NCI-H2081 treated with DMSO at 0.1 percent for 48 hours (cell line): Measurements from ENCODE around the gene EPHB2.
"Not testable (repeated sequence)": the region's sequence is repeated elsewhere in the genome, so short reads cannot be mapped to it uniquely, and the experiment has no call there.

Source experiments
- DNase-seq: peaks from one replicate; lab custom pipeline; 2025; lab: John Stamatoyannopoulos, UW

EPHB2 gene

GRCh38 chr1:22915816-22916470 lies 205.3 kb downstream of the EPHB2 start:
- DNase-seq = no peak

- DNase-seq = peak; percentile 37
These were observed 205.8 kb downstream of the EPHB2 start for GRCh38 chr1:22916471-22916820.

GRCh38 chr1:22917989-22918388 lies 207.3 kb downstream of the EPHB2 start:
- no peak for DNase-seq

GRCh38 chr1:22918644-22919043 lies 208.0 kb downstream of the EPHB2 start:
- no peak for DNase-seq

GRCh38 chr1:22919341-22920025 lies 208.8 kb downstream of the EPHB2 start:
- DNase-seq = no peak

GRCh38 chr1:22920026-22920733 lies 209.5 kb downstream of the EPHB2 start:
- DNase-seq = no peak

GRCh38 chr1:22920734-22921451 lies 210.3 kb downstream of the EPHB2 start:
- no peak for DNase-seq

GRCh38 chr1:22921452-22922126 lies 210.9 kb downstream of the EPHB2 start:
- DNase-seq = no peak

- no peak for DNase-seq
These were observed 212.0 kb downstream of the EPHB2 start for GRCh38 chr1:22922640-22923039.

GRCh38 chr1:22925111-22925510 lies 214.5 kb downstream of the EPHB2 start:
- DNase-seq = no peak

GRCh38 chr1:22930240-22930912 lies 219.7 kb downstream of the EPHB2 start:
- no peak for DNase-seq

- no peak for DNase-seq
These were observed 222.3 kb downstream of the EPHB2 start for GRCh38 chr1:22932803-22933470.

- no peak for DNase-seq
These were observed 224.8 kb downstream of the EPHB2 start for GRCh38 chr1:22935433-22935832.

- no peak for DNase-seq
These were observed 226.0 kb downstream of the EPHB2 start for GRCh38 chr1:22936681-22937080.

- no peak for DNase-seq
These were observed 230.6 kb downstream of the EPHB2 start for GRCh38 chr1:22941257-22941656.

GRCh38 chr1:22944346-22945055 lies 233.9 kb downstream of the EPHB2 start:
- no peak for DNase-seq

GRCh38 chr1:22945171-22945570 lies 234.5 kb downstream of the EPHB2 start:
- not testable (repeated sequence) for DNase-seq

GRCh38 chr1:22949822-22950331 lies 239.2 kb downstream of the EPHB2 start:
- DNase-seq = no peak

- DNase-seq = no peak
These were observed 241.2 kb downstream of the EPHB2 start for GRCh38 chr1:22951796-22952195.

- DNase-seq = no peak
These were observed 242.0 kb downstream of the EPHB2 start for GRCh38 chr1:22952694-22953056.
